GM18858 (cell line): ENCODE results near the gene TRIP13.

Experiments used
- ATAC-seq: cut with Tn5 transposase; IDR thresholded peaks from one replicate; pipeline ENCODE4 v1.9.1; 2021; ENCODE audit not compliant: unreplicated experiment

Gene TRIP13

GRCh38 chr5:854966-855743, 37.5 kb upstream of the TRIP13 start:
- no peak for ATAC-seq

GRCh38 chr5:855771-856530, 36.7 kb upstream of the TRIP13 start:
- no peak for ATAC-seq

- no peak for ATAC-seq
Observed at GRCh38 chr5:856531-857425, 35.9 kb upstream of the TRIP13 start.

GRCh38 chr5:858726-859125, 34.0 kb upstream of the TRIP13 start:
- no peak for ATAC-seq

GRCh38 chr5:859391-859790, 33.3 kb upstream of the TRIP13 start:
- ATAC-seq: no peak

- ATAC-seq: no peak
Observed at GRCh38 chr5:859798-860296, 32.8 kb upstream of the TRIP13 start.

- ATAC-seq: no peak
Observed at GRCh38 chr5:860506-861150, 32.1 kb upstream of the TRIP13 start.

- ATAC-seq: no peak
Observed at GRCh38 chr5:861442-862366, 31.0 kb upstream of the TRIP13 start.

- ATAC-seq: no peak
Observed at GRCh38 chr5:862367-863243, 30.1 kb upstream of the TRIP13 start.

GRCh38 chr5:863244-863805, 29.4 kb upstream of the TRIP13 start:
- ATAC-seq: no peak

GRCh38 chr5:864492-865167, 28.1 kb upstream of the TRIP13 start:
- ATAC-seq: no peak

- ATAC-seq: no peak
Observed at GRCh38 chr5:865168-865521, 27.5 kb upstream of the TRIP13 start.

- no peak for ATAC-seq
Observed at GRCh38 chr5:865771-866170, 26.9 kb upstream of the TRIP13 start.

- ATAC-seq: no peak
Observed at GRCh38 chr5:867300-867870, 25.3 kb upstream of the TRIP13 start.

GRCh38 chr5:868428-869135, 24.1 kb upstream of the TRIP13 start:
- no peak for ATAC-seq

GRCh38 chr5:870956-871355, 21.7 kb upstream of the TRIP13 start:
- ATAC-seq: no peak
